GM23338 (cell line): Measurements from ENCODE around the gene LRMDA. TPM values are rescaled to one million over a fixed set of nuclear protein-coding genes. Genes with fewer than 3 reads are reported as not detected.

Experiments used
- ATAC-seq: fragments of 200-7000 bp; cut with Tn5 transposase; 3 replicates; pipeline ENCODE4 v1.9.1; 2020
- DNase-seq: peaks from one replicate; pipeline ENCODE4 v3.0.0-alpha.2; 2015; ENCODE audit warnings: low spot score
- H2AFZ ChIP-seq: fragments of 200-600 bp; sonication (generic); 2 replicates; pipeline ENCODE4 v1.8.0; 2016; ENCODE audit warnings: antibody characterized with exemption, mild to moderate bottlenecking, moderate library complexity
- H3F3A ChIP-seq: fragments of 200-600 bp; sonication (generic); replicated peaks from 2 replicates; pipeline ENCODE4 v1.8.0; 2017; ENCODE audit warnings: antibody characterized with exemption, mixed run types, low read depth
- H3K27ac ChIP-seq: fragments of 200-600 bp; sonication (generic); 2 replicates; pipeline ENCODE4 v1.6.1; 2016; ENCODE audit warnings: low read depth
- H3K27me3 ChIP-seq: fragments of 200-600 bp; sonication (generic); 2 replicates; pipeline ENCODE4 v1.8.0; 2016; ENCODE audit warnings: mild to moderate bottlenecking, mixed run types, moderate library complexity; ENCODE audit not compliant: insufficient read depth
- H3K36me3 ChIP-seq: fragments of 200-600 bp; sonication (generic); 2 replicates; pipeline ENCODE4 v1.8.0; 2016; ENCODE audit warnings: mild to moderate bottlenecking; ENCODE audit not compliant: insufficient read depth
- H3K4me1 ChIP-seq: fragments of 200-600 bp; sonication (generic); 2 replicates; pipeline ENCODE4 v1.8.0; 2016; ENCODE audit warnings: mild to moderate bottlenecking, moderate library complexity; ENCODE audit not compliant: insufficient read depth
- H3K4me2 ChIP-seq: fragments of 200-600 bp; sonication (generic); 2 replicates; pipeline ENCODE4 v1.7.1; 2017; ENCODE audit warnings: mixed run types
- H3K4me3 ChIP-seq: fragments of 200-600 bp; sonication (generic); 2 replicates; pipeline ENCODE4 v1.6.1; 2016; ENCODE audit warnings: mixed run types
- H3K79me2 ChIP-seq: fragments of 200-600 bp; sonication (generic); replicated peaks from 2 replicates; pipeline ENCODE4 v1.8.0; 2017; ENCODE audit warnings: mild to moderate bottlenecking; ENCODE audit not compliant: insufficient read depth
- H3K9me2 ChIP-seq: fragments of 200-600 bp; sonication (generic); 2 replicates; pipeline ENCODE4 v1.8.0; 2017; ENCODE audit not compliant: insufficient read depth
- H4K20me1 ChIP-seq: fragments of 200-600 bp; sonication (generic); replicated peaks from 2 replicates; pipeline ENCODE4 v1.8.0; 2017; ENCODE audit warnings: mild to moderate bottlenecking; ENCODE audit not compliant: insufficient read depth
- H3K27ac Mint-ChIP-seq: 2 replicates; pipeline ENCODE4 v1.8.0; 2020; ENCODE audit warnings: inconsistent platforms, mild to moderate bottlenecking, moderate library complexity, mixed read lengths
- H3K27me3 Mint-ChIP-seq: 3 replicates; pipeline ENCODE4 v1.8.0; 2022; ENCODE audit warnings: low read depth, mild to moderate bottlenecking, moderate library complexity, mixed read lengths, inconsistent platforms; ENCODE audit not compliant: insufficient read depth, poor library complexity
- H3K36me3 Mint-ChIP-seq: 3 replicates; pipeline ENCODE4 v1.8.0; 2021; ENCODE audit warnings: low read depth, mild to moderate bottlenecking, inconsistent platforms, moderate library complexity, mixed read lengths
- H3K4me1 Mint-ChIP-seq: 3 replicates; pipeline ENCODE4 v1.8.0; 2020; ENCODE audit warnings: mild to moderate bottlenecking, inconsistent platforms, mixed read lengths
- H3K4me3 Mint-ChIP-seq: 3 replicates; pipeline ENCODE4 v1.8.0; 2021; ENCODE audit warnings: moderate library complexity, mild to moderate bottlenecking, inconsistent platforms, mixed read lengths
- H3K9me3 Mint-ChIP-seq: 3 replicates; pipeline ENCODE4 v1.8.0; 2020; ENCODE audit warnings: moderate library complexity, mild to moderate bottlenecking, inconsistent platforms, mixed read lengths
- CTCF ChIP-seq, 2 experiments: fragments of 200-600 bp in 1 of 2; sonication (generic) in 1 of 2; conservative IDR thresholded peaks; 2 replicates each; pipeline versions ENCODE4 v1.5.1 to v1.6.1; 2016 to 2017; ENCODE audit warnings: antibody characterized with exemption in 2 of 2, low read depth in 2 of 2, mild to moderate bottlenecking in 2 of 2, moderate library complexity in 1 of 2
- EZH2 ChIP-seq: fragments of 200-600 bp; sonication (generic); IDR thresholded peaks from one replicate; pipeline ENCODE4 v1.8.0; 2017; ENCODE audit warnings: antibody characterized with exemption, mild to moderate bottlenecking, low read depth; ENCODE audit not compliant: unreplicated experiment
- EZH2phosphoT487 ChIP-seq: fragments of 200-600 bp; sonication (generic); IDR thresholded peaks from one replicate; pipeline ENCODE4 v1.8.1; 2018; ENCODE audit warnings: antibody characterized with exemption; ENCODE audit not compliant: unreplicated experiment
- NANOG ChIP-seq: IDR thresholded peaks from 2 replicates; pipeline ENCODE4 v1.6.1; 2016; ENCODE audit warnings: antibody characterized with exemption, borderline replicate concordance
- POLR2AphosphoS5 ChIP-seq: IDR thresholded peaks from 2 replicates; pipeline ENCODE4 v1.6.1; 2016; ENCODE audit warnings: antibody characterized with exemption, low read depth
- REST ChIP-seq: IDR thresholded peaks from one replicate; pipeline ENCODE4 v1.6.1; 2018; ENCODE audit warnings: antibody characterized with exemption; ENCODE audit not compliant: unreplicated experiment
- STAT1 ChIP-seq: IDR thresholded peaks from one replicate; pipeline ENCODE4 v1.6.1; 2016; ENCODE audit warnings: antibody characterized with exemption; ENCODE audit not compliant: unreplicated experiment
- ZNF331 ChIP-seq: fragments of 250-450 bp; sonication (Bioruptor Pico); IDR thresholded peaks from 2 replicates; pipeline ENCODE4 v1.5.0; 2020; ENCODE audit warnings: low read depth, mild to moderate bottlenecking, moderate library complexity
- ZNF462 ChIP-seq: fragments of 250-450 bp; sonication (Bioruptor Pico); IDR thresholded peaks from 2 replicates; pipeline ENCODE4 v1.5.0; 2020; ENCODE audit warnings: mild to moderate bottlenecking, moderate library complexity
- polyA plus RNA-seq: library from polyadenylated mRNA; unstranded; fragments of >200 nt; fragmentation: Nextera tagmentation; extraction: Ambion mirVana; gene quantifications from 2 replicates; pipeline ENCODE4 v1.2.1, GENCODE V29; 2016
- total RNA-seq: library from RNA; depleted of rRNA; stranded (reverse); fragments of >200 nt; shearing (Covaris generic); gene quantifications from 2 replicates; pipeline ENCODE4 v1.2.3, GENCODE V29; 2014

Gene LRMDA
- total and polyA plus RNA-seq, 2 experiments from 2014 or later = 0.90 to 1.8 TPM

- TF ChIP-seq ZNF462 (CRISPR knock-in tag) = no peak
- TF ChIP-seq CTCF (conservative IDR thresholded peaks at IDR 0.05; ENCODE audit: low read depth in 2 of 2) = no peak
- TF ChIP-seq POLR2AphosphoS5 = no peak
Measured at GRCh38 chr10:75950997-75951589, 519.7 kb downstream of the LRMDA start (continued).

- no peak overlapping the region for H3K27ac ChIP-seq
- no peaks in the 10 kb centered on the region for H3K79me2 ChIP-seq
- Mint-ChIP-seq H3K27me3 (peaks cover under 1% of the 10 kb centered on the region), H3K4me1 (no peaks in the 10 kb centered on the region), H3K9me3 (no peaks in the 10 kb centered on the region), H3K36me3 (no peaks in the 10 kb centered on the region), H3K27ac (no peak overlapping the region), H3K4me3 (no peak overlapping the region)
- H3K4me3 ChIP-seq = no peak overlapping the region
- no peaks in the 10 kb centered on the region for H4K20me1 ChIP-seq
- H2AFZ ChIP-seq = no peak overlapping the region
- H3K4me1 ChIP-seq = no peaks in the 10 kb centered on the region
- no peaks in the 10 kb centered on the region for H3K36me3 ChIP-seq
- H3K9me2 ChIP-seq = 0 out of 2 replicates have a peak, but pooled peaks cover 11% of the 10 kb centered on the region
- DNase-seq (no peak), ATAC-seq (no peak)
- no peak overlapping the region for H3K4me2 ChIP-seq
- H3K27me3 ChIP-seq = no peaks in the 10 kb centered on the region
- no peaks in the 10 kb centered on the region for H3F3A ChIP-seq
- TF ChIP-seq NANOG (no peak), EZH2phosphoT487 (no peak), ZNF331 (no peak), EZH2 (no peak), STAT1 (no peak), REST (no peak), CTCF (conservative IDR thresholded peaks at IDR 0.05; ENCODE audit: low read depth in 2 of 2) (no peak)
Measured at GRCh38 chr10:75951627-75952026, 520.2 kb downstream of the LRMDA start.
